Skin epidermis (tissue), 12 donors: ENCODE measurements around the gene C3orf70.

Source experiments
- H3K27ac ChIP-seq, 21 experiments: fragments of 200-600 bp; sonication (generic) in 11 of 21; one replicate each; pipeline ENCODE4 v1.5.0; 2020; ENCODE audit warnings: mild to moderate bottlenecking in 3 of 21, inconsistent platforms in 2 of 21, moderate library complexity in 2 of 21
- H3K4me3 ChIP-seq, 7 experiments: fragments of 200-600 bp; sonication (generic) in 2 of 7; one replicate each; pipeline ENCODE4 v1.5.0; 2020; ENCODE audit warnings: inconsistent platforms in 2 of 7, mild to moderate bottlenecking in 2 of 7, moderate library complexity in 1 of 7

The C3orf70 gene

GRCh38 chr3:185063431-185063830 lies 89.4 kb downstream of the C3orf70 start:
- no peak overlapping the region for H3K27ac ChIP-seq
- H3K4me3 ChIP-seq = no peak overlapping the region

- Histone ChIP-seq H3K27ac (no peak overlapping the region), H3K4me3 (no peak overlapping the region)
Measured at GRCh38 chr3:185062191-185062590, 90.7 kb downstream of the C3orf70 start.

DNA sequence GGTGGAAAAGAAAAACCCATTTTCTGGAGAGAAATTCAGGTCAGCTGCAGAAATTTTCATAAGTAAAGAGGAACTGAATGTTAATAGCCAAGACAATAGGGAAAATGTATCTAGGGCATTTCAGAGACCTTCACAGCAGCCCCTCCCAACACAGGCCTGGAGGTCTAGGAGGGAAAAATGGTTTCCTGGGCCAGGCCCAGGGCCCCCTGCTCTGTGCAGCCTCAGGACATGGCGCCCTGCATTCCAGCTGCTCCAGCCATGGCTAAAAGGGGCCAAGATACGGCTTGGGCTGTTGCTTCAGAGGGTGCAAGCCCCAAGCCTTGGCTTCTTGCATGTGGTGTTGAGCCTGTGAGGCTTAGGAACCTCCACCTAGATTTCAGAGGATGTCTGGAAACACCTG lies 92.2 kb downstream of the C3orf70 start:
- H3K27ac ChIP-seq = no peak overlapping the region

GRCh38 chr3:185059766-185060165 lies 93.1 kb downstream of the C3orf70 start:
- no peak overlapping the region for H3K27ac ChIP-seq
- H3K4me3 ChIP-seq = no peak overlapping the region

More for the DNA sequence above, 92.2 kb downstream of the C3orf70 start:
- H3K4me3 ChIP-seq = no peak overlapping the region

GRCh38 chr3:185058796-185059195 lies 94.1 kb downstream of the C3orf70 start:
- H3K27ac ChIP-seq = no peak overlapping the region

GRCh38 chr3:185057829-185058228 lies 95.0 kb downstream of the C3orf70 start:
- H3K27ac ChIP-seq = no peak overlapping the region
- no peak overlapping the region for H3K4me3 ChIP-seq

More at GRCh38 chr3:185058796-185059195, 94.1 kb downstream of the C3orf70 start:
- no peak overlapping the region for H3K4me3 ChIP-seq

DNA sequence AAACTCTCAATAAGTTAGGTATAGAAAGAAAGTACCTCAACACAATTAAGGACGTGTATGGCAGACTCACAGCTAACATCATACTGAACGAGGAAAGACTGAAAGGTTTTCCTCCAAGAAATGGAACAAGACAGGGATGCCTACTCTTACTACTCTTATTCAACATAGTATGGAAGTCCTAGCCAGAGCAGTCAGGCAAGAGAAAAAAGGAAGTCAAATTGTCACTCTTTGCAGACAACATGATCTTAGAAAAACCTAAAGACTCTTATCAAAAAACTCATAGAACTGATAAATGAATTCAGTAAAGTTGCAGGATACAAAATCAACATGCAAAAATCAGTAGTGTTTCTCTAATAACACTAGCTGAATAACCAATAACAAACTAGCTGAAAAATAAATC lies 96.0 kb downstream of the C3orf70 start:
- Histone ChIP-seq H3K27ac (no peak overlapping the region), H3K4me3 (no peak overlapping the region)

- no peak overlapping the region for H3K27ac ChIP-seq
- H3K4me3 ChIP-seq = no peak overlapping the region
Measured at GRCh38 chr3:185052631-185053030, 100.2 kb downstream of the C3orf70 start.

GRCh38 chr3:185051801-185052200 lies 101.1 kb downstream of the C3orf70 start:
- H3K4me3 ChIP-seq = no peak overlapping the region
- no peak overlapping the region for H3K27ac ChIP-seq

DNA sequence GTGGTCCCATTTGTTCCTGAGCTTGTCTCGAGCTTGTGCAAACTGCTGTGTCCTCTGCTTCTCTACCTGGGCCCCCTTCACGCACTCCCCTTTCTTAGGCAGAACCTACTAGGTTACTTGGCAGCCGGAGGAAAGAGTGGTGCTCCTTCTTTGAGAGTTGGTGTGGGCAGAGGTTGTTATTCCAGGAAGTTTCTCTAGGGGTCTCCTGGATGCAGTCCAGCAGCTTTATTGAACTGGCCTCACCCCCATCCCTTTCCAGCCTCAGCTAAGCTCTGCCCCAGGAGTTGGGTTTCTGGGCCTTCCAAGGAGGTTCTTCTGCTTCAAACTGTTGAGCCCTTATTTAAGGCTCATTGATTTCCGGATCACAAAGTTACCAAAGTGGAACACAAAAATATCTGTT lies 103.2 kb downstream of the C3orf70 start:
- Histone ChIP-seq H3K4me3 (no peak overlapping the region), H3K27ac (no peak overlapping the region)

DNA sequence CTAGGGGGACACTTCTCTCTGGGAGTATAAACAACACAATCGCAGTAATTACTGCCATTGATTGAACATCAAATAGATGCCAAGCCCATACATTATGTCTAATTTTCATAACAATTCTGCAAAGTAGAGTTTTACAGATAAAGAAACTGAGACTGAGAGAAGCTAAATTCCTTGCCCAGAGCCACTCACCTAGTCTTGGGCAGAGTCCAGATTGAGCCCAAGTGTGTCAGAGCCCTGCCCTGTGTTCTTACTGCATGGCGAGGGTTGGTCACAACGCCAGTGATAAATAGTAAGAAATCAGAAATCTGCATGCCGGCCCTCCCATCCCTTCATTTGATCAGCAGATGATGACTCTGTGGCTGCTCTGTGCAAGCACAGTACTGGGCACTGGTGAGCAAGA lies 106.3 kb downstream of the C3orf70 start:
- no peak overlapping the region for H3K4me3 ChIP-seq
- H3K27ac ChIP-seq = peak overlapping the region in 4 of 21 experiments; percentile 7 to 60 (median 36)

GRCh38 chr3:185046164-185046515 lies 106.7 kb downstream of the C3orf70 start:
- H3K4me3 ChIP-seq = no peak overlapping the region
- peak overlapping the region in 6 of 21 experiments; percentile 6 to 60 (median 32) for H3K27ac ChIP-seq

GRCh38 chr3:185042312-185043050 lies 110.4 kb downstream of the C3orf70 start:
- H3K4me3 ChIP-seq = no peak overlapping the region
- no peak overlapping the region for H3K27ac ChIP-seq

DNA sequence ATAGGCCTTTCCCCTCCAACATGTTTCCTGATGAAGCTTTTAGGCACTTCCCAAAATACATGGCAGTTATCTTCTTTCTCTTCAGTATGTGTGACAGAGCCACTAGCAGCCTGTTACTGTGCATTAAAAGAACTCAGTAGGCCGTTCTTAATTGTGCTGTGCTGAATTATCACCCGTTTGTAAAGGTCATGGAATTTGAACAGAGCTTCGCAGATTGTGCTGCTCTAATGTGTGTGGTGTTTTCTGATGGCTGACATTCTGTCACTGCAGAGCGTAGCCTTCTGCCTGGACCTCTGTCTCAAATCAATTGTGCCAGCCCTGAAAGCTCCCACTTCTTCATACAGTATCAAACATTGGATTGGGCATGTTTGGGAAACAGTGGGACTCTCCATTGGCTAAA lies 111.3 kb downstream of the C3orf70 start:
- H3K4me3 ChIP-seq = no peak overlapping the region
- H3K27ac ChIP-seq = no peak overlapping the region

DNA sequence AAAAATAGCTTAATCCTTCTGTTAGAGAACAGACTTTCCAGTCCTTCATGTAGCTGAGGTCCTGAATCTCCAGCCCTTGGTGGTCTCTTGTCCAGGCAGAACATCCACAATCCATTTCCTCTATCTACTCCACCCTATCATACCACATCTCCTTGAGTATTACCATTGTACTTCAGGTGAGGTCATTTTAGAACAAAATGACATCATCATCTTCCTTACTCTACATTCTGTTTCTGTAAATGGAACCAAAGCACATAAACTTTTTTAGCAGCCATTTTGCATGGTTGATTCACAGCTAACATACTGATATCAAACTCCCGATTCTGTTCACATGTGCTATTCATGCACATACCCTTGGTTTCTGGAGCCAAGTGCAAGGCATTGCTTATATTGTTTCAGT lies 112.4 kb downstream of the C3orf70 start:
- H3K27ac ChIP-seq = no peak overlapping the region
- no peak overlapping the region for H3K4me3 ChIP-seq

DNA sequence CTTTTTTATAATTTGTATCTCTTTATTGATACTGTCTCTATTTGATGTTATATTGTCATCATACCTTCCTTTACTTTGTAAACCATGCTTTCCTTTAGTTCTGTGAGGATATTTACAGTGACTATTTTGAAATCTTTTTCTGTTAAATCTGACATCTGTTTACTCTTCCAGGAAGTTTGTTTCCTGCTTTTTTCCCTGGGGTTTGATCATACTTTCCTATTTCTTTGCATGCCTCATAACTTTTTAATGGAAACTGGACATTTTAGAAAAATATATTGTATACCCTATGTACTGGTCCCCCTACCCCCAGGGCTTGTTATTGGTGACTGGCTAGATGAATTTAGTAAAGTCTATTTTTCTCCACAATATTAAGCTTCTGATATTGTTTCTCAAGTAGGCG lies 115.1 kb downstream of the C3orf70 start:
- no peak overlapping the region for H3K4me3 ChIP-seq
- H3K27ac ChIP-seq = no peak overlapping the region

GRCh38 chr3:185030951-185031350 lies 121.9 kb downstream of the C3orf70 start:
- no peak overlapping the region for H3K4me3 ChIP-seq

DNA sequence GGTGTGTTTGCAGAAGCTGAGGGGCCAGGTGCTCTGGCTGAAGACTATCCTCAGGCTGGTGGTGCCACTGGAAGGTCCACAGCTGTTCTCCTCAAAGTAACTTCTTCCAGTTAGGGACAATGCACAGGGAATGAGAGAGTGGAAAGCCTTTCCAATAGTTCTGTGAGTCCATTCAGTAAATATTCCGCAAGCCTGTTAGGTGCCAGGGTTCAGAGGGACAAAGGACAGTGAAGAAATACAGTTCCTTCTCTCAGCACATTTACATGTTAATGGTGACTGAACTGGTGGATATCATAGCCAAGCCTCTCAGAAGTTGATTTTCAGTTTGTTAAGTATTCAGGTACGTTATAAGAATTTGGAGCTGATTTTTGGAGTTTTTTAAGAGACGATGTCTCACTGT lies 122.5 kb downstream of the C3orf70 start:
- Histone ChIP-seq H3K27ac (no peak overlapping the region), H3K4me3 (no peak overlapping the region)

More at GRCh38 chr3:185030951-185031350, 121.9 kb downstream of the C3orf70 start:
- no peak overlapping the region for H3K27ac ChIP-seq

GRCh38 chr3:185029086-185029485 lies 123.8 kb downstream of the C3orf70 start:
- no peak overlapping the region for H3K4me3 ChIP-seq
- H3K27ac ChIP-seq = no peak overlapping the region

DNA sequence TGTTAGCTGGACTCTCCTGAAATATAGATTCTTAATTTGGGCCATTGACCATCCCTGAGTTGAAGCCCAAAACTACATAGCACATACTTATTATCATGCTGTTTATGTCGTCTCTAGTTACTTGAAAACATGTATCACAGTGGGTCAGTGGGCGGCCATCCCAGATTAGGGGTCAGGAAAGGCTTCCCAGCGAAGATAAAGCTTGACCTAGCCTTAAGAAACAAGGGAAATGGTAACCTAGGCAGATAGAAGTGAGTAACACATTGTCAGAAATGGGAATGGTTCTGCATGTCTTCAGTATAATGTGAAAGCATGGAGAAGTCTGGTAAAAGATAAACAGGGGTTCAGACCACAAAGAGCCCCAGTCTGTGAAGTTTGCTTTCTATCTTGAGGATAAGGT lies 124.7 kb downstream of the C3orf70 start:
- Histone ChIP-seq H3K27ac (no peak overlapping the region), H3K4me3 (no peak overlapping the region)
